ENCODE data around the gene ERGIC3.

The ERGIC3 gene

GRCh38 chr20:35602851-35603495 lies 61.1 kb downstream of the ERGIC3 start:
- TF ChIP-seq CTCF (IDR thresholded peaks at IDR 0.05; ENCODE audit: low read depth, low read length, missing control alignments): no peak
- no peak overlapping the region for H3K4me3 ChIP-seq (ENCODE audit: low read depth, low read length)
- in situ Hi-C loops (cut with HindIII; ENCODE audit: low sequenced_read_pairs): no loop called here
- DNase-seq (ENCODE audit: low read depth): no peak

- TF ChIP-seq CTCF (IDR thresholded peaks at IDR 0.05; ENCODE audit: low read depth, low read length, missing control alignments): no peak
- no peak for DNase-seq (ENCODE audit: low read depth)
- in situ Hi-C loops (cut with HindIII; ENCODE audit: low sequenced_read_pairs): no loop called here
- H3K4me3 ChIP-seq (ENCODE audit: low read depth, low read length): no peak overlapping the region
Measured at GRCh38 chr20:35603695-35604448, 62.0 kb downstream of the ERGIC3 start.

DNA sequence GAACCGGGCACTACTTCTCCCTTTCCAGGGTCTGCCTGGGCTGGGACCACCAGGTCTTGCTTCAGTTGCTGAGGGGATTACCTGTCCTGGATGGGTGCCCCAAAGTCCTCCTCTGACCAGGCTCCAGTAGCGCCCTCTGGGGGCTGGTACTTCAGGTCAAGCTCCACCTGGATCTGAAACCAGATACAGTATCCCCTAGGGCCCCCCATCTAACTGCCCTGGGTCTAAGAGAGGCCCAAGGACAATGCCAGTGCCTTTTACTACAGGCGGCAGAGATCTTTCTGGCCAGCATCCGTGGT lies 62.5 kb downstream of the ERGIC3 start:
- in situ Hi-C loops (cut with HindIII; ENCODE audit: low sequenced_read_pairs): no loop called here
- H3K4me3 ChIP-seq (ENCODE audit: low read depth, low read length): no peak overlapping the region
- DNase-seq (ENCODE audit: low read depth): no peak
- TF ChIP-seq CTCF (IDR thresholded peaks at IDR 0.05; ENCODE audit: low read depth, low read length, missing control alignments): peak; percentile 48

DNA sequence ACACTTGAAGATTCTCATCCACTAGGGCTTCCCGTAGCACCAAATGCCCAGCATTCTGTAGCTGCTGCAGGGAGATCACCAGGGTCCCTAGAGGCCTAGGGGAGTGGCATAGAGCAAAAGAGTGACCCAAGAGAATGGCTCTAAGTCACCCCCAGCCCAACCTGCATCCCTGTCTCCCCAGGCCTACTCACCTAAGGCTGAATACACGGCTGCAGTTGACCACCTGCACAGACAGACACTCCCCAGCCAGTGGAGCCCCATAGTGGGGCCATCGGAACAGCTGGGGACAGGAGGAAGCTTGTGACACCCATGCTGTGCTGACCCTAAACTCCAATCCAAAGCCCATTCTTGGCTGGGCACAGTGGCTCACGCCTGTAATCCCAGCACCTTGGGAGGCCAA lies 64.2 kb downstream of the ERGIC3 start:
- no peak for DNase-seq (ENCODE audit: low read depth)
- no peak for TF ChIP-seq CTCF (IDR thresholded peaks at IDR 0.05; ENCODE audit: low read depth, low read length, missing control alignments)
- in situ Hi-C loops (cut with HindIII; ENCODE audit: low sequenced_read_pairs): no loop called here
- H3K4me3 ChIP-seq (ENCODE audit: low read depth, low read length): no peak overlapping the region

Measured in astrocyte of the cerebellum (primary cell).